Measurements from ENCODE around the gene GPC5.

GPC5 gene

GRCh38 chr13:91595677-91596076, 197.3 kb downstream of the GPC5 start:
- DNase-seq (ENCODE audit: low read depth), result no peak

- no peak for DNase-seq (ENCODE audit: low read depth)
Observed at GRCh38 chr13:91596842-91597241, 198.4 kb downstream of the GPC5 start.

GRCh38 chr13:91598655-91599054, 200.2 kb downstream of the GPC5 start:
- DNase-seq (ENCODE audit: low read depth), result no peak

DNA sequence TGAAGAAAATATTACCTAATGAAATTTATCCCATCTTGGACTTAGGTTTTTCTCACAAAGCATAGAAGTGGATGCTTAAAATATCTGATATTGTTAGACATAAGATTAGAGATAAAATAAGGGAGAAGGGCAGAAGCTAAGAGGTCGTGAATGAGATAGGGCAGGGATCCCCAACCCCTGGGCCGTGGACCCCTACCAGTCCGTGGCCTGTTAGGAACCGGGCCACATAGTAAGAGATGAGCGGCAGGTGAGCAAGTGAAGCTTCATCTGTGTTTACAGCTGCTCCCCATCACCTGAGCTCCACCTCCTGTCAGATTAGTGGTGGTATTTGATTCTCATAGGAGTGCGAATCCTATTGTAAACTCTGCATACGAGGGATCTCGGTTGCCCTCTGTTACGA, 202.9 kb downstream of the GPC5 start:
- no peak for DNase-seq (ENCODE audit: low read depth)

GRCh38 chr13:91601807-91602206, 203.4 kb downstream of the GPC5 start:
- no peak for DNase-seq (ENCODE audit: low read depth)

GRCh38 chr13:91609353-91609752, 210.9 kb downstream of the GPC5 start:
- no peak for DNase-seq (ENCODE audit: low read depth)

DNA sequence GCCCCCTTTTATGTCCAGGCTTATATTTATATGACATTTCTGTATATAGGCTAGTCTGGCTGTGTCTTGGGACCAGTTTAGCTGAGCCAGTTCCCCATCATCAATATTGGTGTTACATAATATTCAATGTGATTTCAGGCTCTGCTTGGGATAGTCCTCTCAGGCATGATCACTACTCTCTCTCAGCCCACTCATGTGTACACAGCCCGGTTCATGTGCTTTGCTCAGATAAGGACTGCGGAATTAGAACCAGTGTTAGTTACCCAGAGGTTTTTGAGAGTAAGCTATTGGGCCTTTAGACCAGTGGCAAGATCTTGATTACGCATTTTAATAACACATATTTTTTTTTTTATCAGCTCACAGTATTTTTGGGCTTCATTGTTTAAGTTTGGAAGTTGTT, 219.9 kb downstream of the GPC5 start:
- no peak for DNase-seq (ENCODE audit: low read depth)

DNA sequence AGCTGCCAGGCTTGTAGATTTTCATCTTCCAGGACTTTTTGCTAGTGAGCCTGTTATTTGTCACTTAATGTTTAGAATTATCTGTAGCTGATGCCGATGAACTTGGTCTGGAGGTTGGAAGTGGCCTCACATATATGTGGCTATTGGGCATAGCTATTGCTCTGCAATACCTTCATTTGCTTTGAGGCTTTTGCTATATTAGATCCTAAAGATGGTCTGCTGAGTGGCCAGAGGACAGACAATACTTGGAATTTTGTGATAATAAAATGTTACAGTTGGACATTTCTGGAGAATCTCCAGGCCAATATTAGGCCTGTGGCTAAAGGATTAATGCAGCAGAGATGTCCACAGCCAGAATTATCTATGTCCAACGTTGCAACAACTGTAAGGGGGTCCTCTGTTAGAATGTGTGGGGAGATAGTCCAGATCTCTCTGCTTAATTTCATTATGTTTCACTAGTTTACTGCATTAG, 222.3 kb downstream of the GPC5 start:
- no peak for DNase-seq (ENCODE audit: low read depth)

DNA sequence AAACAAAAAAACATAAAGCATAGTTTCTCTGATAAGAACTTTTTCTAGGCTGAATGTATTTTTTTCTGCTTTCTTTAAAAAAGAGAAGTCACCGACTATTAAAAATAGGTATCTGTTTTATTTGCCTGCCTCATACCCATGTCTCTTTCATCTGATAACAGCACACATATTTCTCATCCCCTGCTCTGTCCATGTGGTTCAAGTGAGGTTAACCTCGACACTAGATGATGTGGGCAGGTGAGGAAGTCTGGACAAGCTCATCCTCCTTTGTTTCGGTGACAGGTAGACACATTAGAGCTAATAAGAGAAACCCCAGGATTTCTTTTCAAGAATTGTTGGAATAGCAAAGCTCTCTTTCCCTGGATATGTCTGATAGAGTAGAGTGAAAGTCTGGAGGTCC, 222.7 kb downstream of the GPC5 start:
- DNase-seq (ENCODE audit: low read depth), result no peak

- no peak for DNase-seq (ENCODE audit: low read depth)
Observed at GRCh38 chr13:91621963-91622362, 223.5 kb downstream of the GPC5 start.

DNA sequence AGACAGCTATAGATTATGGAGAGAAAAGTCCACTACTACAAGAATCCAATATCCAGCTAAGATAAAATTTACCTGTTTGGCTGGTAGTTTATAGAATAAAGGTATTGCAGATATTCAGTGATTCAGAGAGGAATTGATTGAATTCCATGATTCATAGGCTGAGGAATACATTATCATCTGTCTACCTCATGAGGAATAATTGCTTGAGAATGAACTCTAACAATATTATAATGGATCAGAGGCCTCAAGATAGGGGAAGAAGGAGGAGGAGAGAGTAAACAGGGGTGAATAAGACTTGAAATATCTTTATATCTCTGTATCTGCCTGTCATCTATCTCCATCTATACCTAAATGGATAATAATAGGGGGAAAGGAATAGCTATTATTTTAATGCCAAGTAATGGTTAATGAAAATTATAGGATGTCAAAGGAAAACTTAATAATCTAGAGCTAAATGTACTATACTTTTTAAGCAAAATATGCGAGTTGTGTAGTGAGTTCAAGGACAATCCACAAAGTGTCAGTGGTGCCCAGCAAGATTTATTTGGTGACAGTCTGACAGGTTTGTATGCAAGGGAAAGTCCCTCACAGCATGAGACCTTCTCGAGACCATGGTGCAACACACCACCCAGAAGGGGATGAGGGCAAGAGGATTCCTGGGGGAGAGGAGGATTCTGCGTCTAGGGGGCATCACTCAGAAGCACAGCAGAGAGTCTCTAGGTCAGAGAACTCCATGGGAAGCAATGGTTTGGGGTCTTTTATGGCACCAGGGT, 224.5 kb downstream of the GPC5 start:
- DNase-seq (ENCODE audit: low read depth), result no peak

DNA sequence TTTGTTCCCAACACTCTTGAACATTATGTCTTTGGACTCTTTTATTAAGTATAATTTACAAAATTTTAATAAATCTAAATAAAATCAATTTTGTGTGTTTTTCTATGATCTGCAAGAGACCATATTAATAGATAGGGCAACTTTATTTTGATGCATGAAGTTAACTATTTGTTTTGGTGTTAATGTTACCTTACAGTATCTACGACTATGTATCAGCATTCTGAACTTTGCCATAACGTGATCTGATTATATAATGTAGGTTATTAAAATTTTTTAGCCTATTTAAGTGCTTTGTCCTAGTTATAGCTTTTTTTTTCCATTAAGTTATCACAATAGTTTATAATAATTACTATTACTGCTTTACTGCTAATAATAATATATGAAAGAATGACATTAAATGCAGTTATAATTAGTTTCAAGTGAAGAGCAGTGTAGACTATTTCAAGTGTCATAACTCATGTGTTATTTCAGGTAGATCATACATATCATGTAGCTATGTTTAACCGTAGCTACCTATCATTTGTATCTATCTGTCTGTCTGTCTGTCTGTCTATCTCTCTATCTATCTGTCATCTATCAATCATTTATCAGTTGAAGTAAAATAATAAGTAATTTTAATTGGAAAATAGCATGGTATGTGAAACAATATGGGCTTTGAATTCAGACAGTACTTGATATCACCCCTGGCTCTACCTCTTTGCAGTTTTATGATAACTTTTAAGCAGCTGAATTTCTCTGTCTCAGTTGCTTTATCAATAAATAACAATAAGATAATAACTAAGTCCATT, 229.7 kb downstream of the GPC5 start:
- DNase-seq (ENCODE audit: low read depth), result no peak

DNA sequence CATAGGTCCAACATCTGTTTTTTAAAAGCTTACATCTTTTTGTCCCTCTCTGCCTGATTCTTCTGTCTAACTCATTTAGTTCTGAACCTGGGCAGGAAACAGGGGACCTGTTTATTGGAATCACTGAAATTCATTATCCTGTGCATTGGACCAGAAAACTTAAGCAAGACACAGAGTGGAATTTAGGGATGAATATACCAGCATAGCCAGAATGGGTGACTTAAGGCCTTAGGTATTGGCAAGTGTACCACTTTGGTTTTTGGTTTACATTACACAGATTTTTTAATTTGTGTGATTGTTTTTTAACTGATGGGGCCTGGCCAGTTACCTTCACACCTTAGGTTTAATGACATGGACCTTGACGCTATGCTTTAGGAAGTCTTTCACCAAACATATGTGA, 232.5 kb downstream of the GPC5 start:
- DNase-seq (ENCODE audit: low read depth), result no peak

DNA sequence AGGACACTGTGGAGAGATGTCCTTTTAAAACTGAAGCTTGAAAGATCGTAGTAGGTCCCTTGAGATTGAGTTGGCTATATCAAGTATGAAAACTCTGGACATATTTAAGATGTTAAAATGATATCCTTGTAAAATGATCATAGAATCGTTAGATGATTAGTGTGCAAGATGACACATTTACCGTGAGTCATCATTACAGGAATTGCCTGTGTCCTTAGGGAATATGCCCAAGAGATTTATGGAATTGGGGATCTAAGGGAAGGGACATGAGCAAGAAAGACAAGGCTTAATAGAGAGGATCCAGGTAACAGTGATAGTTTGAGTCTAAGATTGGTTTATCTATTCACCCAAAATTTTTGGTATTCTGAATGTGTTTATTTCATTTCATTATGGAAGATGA, 233.7 kb downstream of the GPC5 start:
- no peak for DNase-seq (ENCODE audit: low read depth)

DNA sequence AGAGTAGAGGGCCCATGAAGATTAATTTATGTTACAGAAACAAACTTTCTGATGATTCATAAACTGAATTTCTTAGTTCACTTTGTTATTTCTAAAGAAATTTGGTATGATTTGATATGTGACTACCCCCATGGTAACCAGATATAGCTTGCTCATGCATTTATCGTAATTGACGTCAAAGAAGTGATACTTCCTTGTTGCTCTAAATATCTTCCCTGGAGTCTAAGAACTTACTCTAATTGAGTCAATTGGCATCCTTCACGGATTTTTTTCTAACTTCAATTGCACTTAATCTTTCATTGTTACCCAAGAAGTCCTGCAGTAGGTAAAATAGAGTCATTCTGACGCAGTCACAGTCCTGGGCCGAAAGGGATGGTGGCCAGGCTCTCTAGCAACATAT, 240.9 kb downstream of the GPC5 start:
- DNase-seq (ENCODE audit: low read depth), result no peak

GRCh38 chr13:91643394-91643793, 245.0 kb downstream of the GPC5 start:
- no peak for DNase-seq (ENCODE audit: low read depth)

DNA sequence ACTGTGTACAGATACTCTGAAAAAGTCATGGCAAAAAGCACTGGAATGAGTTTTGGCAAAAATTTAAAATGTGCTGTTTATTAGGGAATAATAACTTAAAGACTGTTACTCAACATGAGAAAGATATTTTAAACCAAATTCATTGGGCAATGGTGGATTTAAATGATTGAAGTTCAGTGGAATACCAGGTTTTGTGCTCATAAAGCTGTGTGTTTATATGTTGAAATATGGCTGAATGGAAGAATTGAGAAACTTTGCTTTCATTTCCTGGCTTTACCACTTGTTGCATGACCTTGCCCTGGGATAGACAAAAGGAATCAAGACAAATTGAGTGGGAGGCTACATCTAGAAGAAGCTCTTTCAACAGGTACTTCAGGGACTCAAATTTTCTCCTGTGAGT, 246.4 kb downstream of the GPC5 start:
- DNase-seq (ENCODE audit: low read depth), result no peak

DNA sequence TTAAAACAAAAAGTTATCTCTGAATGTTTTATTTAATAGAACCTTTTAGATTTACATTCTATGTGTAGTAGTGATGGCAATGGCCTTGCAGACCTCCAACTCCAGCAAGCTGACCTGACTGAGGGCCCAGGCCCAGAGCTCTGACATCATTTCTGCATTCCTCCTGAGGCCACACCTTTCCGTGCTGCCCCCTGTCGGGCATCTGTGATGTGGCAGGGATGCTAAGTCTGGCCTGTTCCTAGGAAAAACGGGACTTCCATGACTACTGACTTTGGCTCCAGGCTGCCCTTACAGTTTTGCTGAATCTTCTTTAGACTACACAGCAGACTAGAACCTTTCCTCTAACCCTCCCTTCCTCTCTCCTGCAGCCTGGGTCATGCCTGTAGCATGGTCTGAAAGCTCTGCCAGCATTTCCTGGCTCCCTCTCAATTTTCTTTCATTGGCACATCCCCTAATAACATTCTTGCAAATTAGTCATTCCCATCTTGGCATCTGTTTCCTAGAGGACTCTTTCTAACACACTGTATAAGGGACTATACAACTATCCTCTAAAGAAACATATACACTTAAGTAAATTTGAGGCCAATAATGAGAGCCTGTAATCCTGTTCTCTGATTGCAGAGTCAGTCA, 249.1 kb downstream of the GPC5 start:
- DNase-seq (ENCODE audit: low read depth), result no peak

- DNase-seq (ENCODE audit: low read depth), result no peak
Observed at GRCh38 chr13:91648012-91648411, 249.6 kb downstream of the GPC5 start.

GRCh38 chr13:91649456-91649855, 251.0 kb downstream of the GPC5 start:
- no peak for DNase-seq (ENCODE audit: low read depth)

DNA sequence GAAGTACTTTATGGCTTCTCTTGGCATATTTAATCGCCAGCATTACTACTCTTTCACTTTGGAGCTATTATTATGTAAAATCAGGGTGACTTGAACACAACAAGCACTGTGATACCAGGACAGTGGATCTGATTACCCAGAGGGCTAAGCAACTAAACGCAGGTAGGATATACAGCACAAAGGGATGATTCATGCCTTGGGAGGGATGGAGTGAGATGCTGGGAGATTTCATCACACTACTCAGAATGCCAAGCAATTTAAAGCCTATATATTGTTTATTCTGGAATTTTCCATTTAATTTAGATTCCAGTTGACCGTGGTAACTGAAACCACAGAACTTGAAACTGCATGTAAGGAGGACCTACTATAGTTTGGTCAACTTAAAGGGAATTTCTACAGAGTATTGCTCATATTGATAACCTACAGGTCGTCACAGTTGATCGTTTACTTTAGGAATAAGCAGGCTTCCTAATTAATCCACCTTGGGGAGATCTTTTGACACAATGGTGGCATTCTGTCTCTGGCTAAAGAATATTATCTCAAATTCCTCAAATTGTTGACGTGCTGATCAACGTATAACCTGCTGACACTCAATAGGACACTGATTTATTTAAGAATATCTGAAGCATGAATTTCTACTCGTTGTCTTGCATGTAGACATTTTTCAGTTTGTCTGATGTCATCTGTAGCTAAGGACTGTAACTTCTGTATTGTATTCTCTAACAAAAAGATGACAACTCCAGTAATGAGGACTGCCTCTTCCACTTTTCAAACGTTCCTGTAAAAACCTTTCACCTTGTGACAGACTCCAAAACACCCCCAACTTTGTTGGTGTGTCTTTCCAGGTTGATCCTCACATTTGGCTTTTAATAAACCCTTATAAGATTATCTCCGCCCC, 254.2 kb downstream of the GPC5 start:
- no peak for DNase-seq (ENCODE audit: low read depth)

GRCh38 chr13:91655731-91656130, 257.3 kb downstream of the GPC5 start:
- DNase-seq (ENCODE audit: low read depth), result no peak

Data from stimulated activated CD8-positive, alpha-beta memory T cell treated with anti-CD3 and anti-CD28 coated beads, Interleukin-7, amount 100 ng/mL, for 24 hours (primary cell).